RWPE1 (cell line): ENCODE data around the gene LCE7A.

Experiments used
- CTCF ChIA-PET: fragments of 350-600 bp; sonication (Branson Sonifier 250); formaldehyde crosslinking; extraction: SDS; loops from one replicate; lab custom pipeline; 2021; lab: Yijun Ruan, JAX
- POLR2A ChIA-PET: fragments of 400-600 bp; formaldehyde crosslinking; extraction: SDS; loops from one replicate; lab custom pipeline; 2020; ENCODE audit warnings: antibody characterized with exemption; ENCODE audit not compliant: low non-redundant PET; lab: Yijun Ruan, JAX
- DNase-seq: peaks from one replicate; pipeline ENCODE4 v3.0.0; 2012; ENCODE audit warnings: low spot score
- H3K27ac ChIP-seq: fragments of 450-650 bp; 2 replicates; pipeline ENCODE4 v1.5.1; 2017
- TF ChIP-seq, protein P1 (sequence below): fragments of 450-650 bp; conservative IDR thresholded peaks from 2 replicates; pipeline ENCODE4 v1.5.1; 2017; ENCODE audit warnings: low read depth, mild to moderate bottlenecking

The LCE7A gene

DNA sequence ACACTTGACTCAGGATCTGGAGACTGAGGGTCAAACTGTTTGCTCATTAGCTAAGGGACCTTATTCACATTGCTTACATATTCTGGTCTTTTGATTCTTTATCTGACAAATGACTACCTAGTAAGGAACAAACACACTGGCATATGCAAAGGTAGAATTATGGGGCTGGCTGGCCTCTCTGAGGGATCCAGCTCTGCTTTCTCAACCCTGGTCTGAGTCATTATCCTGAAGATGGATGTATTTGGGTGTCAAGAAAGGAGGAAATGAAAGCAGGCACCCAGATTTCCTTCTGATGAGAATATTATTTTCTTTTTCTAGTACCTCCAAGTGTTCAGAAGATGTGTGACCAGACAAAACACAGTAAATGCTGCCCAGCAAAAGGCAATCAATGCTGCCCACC is 24.3 kb downstream of the LCE7A start:
- POLR2A ChIA-PET: no interaction called here
- CTCF ChIA-PET: no interaction called here
- TF ChIP-seq, protein P1, sequence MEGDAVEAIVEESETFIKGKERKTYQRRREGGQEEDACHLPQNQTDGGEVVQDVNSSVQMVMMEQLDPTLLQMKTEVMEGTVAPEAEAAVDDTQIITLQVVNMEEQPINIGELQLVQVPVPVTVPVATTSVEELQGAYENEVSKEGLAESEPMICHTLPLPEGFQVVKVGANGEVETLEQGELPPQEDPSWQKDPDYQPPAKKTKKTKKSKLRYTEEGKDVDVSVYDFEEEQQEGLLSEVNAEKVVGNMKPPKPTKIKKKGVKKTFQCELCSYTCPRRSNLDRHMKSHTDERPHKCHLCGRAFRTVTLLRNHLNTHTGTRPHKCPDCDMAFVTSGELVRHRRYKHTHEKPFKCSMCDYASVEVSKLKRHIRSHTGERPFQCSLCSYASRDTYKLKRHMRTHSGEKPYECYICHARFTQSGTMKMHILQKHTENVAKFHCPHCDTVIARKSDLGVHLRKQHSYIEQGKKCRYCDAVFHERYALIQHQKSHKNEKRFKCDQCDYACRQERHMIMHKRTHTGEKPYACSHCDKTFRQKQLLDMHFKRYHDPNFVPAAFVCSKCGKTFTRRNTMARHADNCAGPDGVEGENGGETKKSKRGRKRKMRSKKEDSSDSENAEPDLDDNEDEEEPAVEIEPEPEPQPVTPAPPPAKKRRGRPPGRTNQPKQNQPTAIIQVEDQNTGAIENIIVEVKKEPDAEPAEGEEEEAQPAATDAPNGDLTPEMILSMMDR: no peak
- H3K27ac ChIP-seq: peak overlapping the region; percentile 84
- DNase-seq: no peak

DNA sequence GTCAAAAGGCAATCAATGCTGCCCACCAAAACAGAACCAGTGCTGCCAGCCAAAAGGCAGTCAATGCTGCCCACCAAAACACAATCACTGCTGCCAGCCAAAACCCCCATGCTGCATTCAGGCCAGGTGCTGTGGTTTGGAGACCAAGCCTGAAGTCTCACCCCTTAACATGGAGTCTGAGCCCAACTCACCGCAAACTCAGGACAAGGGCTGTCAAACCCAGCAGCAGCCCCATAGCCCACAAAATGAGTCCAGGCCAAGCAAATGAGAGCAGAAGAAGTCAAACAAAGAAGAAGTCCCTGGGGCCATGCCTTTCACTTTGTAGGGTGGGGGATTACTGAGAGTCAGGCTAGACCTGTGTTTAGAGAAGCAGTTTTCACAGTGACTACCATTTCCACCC is 24.7 kb downstream of the LCE7A start:
- DNase-seq: no peak
- POLR2A ChIA-PET: no interaction called here
- TF ChIP-seq, protein P1: no peak
- H3K27ac ChIP-seq: peak overlapping the region; percentile 84
- CTCF ChIA-PET: interaction anchor here (0.5 to 0.6 kb wide), 2 partner anchors 25 to 289 kb away, joined by 3 read pairs; no protein-coding TSS in a partner anchor

DNA sequence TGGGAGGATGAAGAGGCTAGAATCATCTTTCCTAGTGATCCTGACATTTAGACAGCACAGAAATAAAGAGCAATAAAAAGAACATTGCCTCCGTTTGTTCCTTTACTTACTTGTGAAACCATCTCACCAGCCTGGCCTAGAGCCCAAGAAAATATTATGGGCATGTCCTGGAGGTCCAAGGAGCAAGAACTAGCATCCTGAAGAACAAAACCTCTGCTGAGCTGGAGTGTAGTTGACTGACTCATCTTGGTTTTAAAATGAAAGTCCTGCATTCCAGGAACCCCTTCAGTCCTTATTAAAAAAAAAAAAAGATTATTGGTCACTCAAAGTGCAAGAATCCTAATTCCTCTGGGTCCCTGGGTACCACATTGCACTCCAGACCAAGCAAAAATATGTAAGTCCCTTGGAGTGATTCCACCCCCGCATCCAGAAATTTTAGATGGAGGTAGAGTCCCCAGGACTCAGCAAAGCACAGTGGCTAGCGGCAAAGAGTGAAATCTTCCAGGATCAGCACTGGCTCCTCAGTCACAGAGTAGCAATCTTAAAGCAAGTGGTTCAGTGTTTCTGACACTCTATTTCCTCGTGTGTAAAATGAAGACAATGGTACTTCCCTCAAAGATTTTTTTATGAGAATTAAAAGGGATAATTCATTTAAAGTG is 25.3 kb downstream of the LCE7A start:
- H3K27ac ChIP-seq: peak overlapping the region; percentile 84
- ChIA-PET POLR2A (no interaction called here), CTCF (interaction anchor here (0.5 to 0.6 kb wide), 2 partner anchors 25 to 289 kb away, joined by 3 read pairs; no protein-coding TSS in a partner anchor)
- TF ChIP-seq, protein P1: no peak
- DNase-seq: no peak

DNA sequence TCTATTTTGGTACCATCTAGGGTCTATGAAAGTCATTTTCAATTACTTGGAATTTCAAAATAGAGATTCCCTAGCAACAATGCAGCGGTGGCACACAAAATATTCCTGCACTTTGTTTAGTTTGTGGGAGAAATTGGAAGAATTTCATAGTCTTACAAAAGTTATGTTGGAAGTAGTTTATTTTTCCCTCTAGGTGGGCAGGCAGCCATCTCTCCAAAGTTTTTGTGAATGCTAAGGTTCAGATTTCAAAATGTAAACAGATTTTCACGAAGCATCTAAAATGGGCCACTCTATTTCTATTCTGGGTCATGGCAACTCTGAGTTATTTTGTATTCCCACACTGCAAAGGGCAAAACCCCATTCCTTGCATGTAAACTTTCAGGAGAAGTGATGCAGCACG is 26.3 kb downstream of the LCE7A start:
- POLR2A ChIA-PET: no interaction called here
- CTCF ChIA-PET: interaction anchor here (0.6 to 1.7 kb wide), 2 partner anchors 15 to 356 kb away, joined by 3 to 8 read pairs; no protein-coding TSS in a partner anchor
- no peak for DNase-seq
- H3K27ac ChIP-seq: peak overlapping the region; percentile 78
- TF ChIP-seq, protein P1: no peak

DNA sequence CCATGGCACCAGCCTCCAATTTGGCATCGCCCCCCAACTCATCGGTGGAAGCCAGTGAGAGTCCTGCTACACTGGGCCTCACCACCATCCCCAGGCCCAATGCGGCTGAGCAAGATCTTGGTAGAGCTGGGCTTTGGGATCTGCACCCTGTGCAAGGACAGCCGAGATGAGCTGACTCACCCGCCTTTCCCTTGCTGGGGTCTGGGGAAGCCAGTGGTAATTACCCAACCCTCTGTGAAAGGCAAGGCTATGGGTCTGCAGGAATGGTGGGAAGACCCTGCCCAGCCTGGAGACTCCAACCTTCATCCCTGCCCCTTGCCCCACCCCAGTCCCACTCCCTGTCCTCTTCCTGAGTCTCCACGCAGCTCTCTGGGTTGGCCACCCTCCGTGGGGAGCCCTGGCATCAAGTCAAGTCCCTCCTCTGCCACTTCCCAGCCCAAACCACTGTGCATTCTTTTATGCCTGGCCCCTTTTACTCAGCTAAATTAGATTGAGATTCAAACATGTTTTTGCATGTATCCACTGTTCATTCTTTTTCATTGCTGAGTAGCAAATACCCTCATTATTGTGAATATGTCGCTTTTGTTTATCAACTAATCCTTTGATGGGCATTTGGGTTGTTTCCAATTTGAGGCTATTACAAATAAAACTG is 27.1 kb downstream of the LCE7A start:
- peak overlapping the region; percentile 78 for H3K27ac ChIP-seq
- CTCF ChIA-PET: interaction anchor here (0.5 to 1.7 kb wide), 5 partner anchors 16 to 681 kb away, joined by 3 to 8 read pairs (median 3); no protein-coding TSS in a partner anchor
- DNase-seq: peak; percentile 26

DNA sequence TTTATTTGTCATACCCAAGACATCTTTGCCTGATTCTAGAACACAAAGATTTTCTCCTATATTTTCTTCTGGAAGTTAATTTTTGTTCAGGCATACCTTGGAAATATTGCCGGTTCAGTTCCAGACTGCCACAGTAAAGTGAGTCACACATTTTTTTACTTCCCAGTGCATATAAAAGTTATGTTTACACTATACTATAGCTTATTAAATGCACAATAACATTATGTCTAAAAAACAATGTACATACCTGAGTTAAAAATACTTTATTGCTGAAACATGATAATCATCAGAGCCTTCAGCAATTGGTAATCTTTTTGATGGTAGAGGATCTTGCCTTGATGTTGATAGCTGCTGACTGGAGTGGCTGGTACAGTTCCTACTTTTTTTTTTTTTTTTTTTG is 28.3 kb downstream of the LCE7A start:
- CTCF ChIA-PET: no interaction called here
- TF ChIP-seq, protein P1: no peak
- H3K27ac ChIP-seq: no peak overlapping the region
- POLR2A ChIA-PET: interaction anchor here (0.6 kb wide), 1 partner anchor 14 kb away, joined by 3 read pairs; no protein-coding TSS in a partner anchor
- DNase-seq: no peak

More for the DNA sequence above, 27.1 kb downstream of the LCE7A start:
- TF ChIP-seq, protein P1: no peak
- POLR2A ChIA-PET: no interaction called here
